COR-L47 (cell line): ENCODE data around the gene PKD2.

Source experiments
- DNase-seq: peaks from one replicate; lab custom pipeline; 2025; lab: John Stamatoyannopoulos, UW

PKD2 gene

DNA sequence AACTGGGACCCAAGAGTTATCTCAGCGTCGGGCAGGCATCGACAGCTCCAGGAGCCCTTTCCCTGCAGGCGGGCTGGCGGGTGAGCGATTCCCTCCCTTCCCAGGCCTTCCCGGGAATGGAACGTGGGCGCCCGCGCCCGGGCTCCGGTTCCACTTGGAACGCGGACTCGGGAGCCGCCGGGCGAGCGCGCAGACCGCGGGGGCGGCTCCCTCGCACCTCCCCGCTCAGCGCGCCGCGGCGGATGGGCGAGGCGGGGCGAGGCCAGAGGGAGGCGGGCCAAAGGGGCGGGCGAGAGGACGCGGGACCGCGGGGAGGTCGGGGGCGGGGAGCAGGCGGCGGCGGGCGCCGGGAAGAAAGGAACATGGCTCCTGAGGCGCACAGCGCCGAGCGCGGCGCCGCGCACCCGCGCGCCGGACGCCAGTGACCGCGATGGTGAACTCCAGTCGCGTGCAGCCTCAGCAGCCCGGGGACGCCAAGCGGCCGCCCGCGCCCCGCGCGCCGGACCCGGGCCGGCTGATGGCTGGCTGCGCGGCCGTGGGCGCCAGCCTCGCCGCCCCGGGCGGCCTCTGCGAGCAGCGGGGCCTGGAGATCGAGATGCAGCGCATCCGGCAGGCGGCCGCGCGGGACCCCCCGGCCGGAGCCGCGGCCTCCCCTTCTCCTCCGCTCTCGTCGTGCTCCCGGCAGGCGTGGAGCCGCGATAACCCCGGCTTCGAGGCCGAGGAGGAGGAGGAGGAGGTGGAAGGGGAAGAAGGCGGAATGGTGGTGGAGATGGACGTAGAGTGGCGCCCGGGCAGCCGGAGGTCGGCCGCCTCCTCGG lies at the start of gene PKD2:
TSS of gene PKD2 (plus strand) at position 332 of the 818 bp plus-strand sequence. CDS start at position 431, 99 bp downstream.
- peak; percentile 77 for DNase-seq

DNA sequence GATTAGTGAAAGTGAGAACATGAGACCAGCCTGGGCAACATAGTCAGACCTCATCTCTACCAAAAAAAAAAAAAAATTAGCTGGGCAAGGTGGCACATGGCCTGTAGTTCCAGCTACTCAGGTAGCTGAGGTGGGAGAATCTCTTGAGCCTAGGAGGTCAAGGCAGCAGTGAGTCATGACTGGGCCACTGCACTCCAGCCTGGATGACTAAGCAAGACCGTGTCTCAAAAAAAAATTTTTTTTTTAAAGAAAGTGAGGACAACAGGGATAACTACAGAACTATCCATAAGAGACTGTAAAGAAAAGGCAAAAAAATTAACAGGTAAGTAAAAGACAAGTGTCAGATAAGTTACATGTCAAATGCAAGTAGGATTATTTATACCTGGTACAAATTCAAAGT lies 45.4 kb upstream of the PKD2 start:
- DNase-seq = no peak

DNA sequence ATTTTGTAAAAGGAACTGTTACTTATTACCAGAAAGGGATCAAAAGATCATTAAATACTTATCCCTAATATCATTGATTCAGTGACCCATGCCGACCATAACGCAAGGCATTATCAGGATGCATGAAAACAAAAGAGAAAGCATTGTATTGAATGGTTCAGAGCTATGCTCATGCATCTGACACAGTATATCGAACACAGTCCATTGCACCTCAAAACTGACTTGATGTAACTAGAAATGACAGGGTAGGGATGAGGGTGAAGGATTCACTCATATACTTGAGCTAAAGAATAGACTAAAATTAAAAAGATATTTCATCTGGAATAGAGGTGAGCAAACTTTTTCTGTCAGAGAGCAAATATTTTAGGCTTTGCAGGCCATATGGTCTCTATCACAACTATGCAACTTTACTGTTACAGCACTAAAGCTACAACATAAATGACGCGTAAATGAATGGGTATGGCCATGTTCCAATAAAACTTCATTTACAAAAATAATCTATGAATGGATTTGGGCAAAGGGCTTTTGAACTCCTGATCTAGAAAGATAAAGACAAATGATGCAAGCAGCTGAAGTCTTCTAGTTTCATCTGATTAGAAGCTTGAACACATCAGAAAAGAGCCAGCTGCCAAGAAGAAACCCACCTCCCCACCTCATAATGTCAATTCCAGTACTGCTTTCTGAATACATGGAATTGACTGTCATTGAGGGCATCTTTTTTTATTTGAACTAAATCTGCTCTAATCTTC lies 44.9 kb upstream of the PKD2 start:
- DNase-seq = no peak

DNA sequence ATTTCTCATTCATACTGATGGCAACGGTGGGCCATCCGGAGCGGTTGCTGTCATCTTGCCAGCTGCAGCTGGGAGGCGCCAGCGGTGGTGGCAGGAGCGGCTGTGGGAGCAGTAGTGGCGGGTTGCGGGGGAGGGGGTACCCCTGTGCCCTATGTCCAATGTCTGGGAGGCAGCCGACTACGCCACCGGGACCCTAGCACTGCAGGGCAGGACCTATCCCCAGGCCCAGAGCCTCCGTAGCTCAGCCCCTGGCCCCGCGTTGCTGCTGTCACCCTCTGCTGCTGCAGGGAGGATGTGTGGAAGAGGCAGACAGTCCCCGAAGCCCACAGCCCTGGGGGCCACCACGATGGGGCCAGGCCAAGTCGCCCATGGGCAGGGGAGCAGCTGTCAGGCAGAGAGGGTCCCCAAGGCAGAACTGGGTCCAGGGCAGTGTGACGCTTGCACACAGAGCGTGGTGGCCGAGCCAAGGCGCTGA lies 41.9 kb upstream of the PKD2 start:
- DNase-seq = no peak

DNA sequence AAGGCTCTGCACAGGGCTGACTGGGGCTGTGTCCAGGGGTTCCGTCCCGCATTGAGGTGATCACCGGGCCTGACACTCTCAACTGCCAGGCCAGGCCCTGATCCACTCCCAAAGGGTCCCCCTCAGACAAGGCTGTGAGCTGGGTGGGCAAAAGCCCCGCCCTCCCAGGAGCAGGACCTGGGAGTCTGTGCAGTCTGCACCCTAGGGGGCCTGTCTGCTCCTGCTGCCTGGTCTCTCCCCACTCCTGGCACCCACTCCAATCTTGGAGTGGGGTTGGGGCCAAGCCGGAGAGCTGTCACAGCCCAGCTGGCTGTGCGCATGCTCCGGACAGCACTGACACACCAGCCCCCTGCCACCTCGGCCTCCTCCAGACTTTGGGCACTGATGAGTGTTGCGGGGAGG lies 41.3 kb upstream of the PKD2 start:
- no peak for DNase-seq

DNA sequence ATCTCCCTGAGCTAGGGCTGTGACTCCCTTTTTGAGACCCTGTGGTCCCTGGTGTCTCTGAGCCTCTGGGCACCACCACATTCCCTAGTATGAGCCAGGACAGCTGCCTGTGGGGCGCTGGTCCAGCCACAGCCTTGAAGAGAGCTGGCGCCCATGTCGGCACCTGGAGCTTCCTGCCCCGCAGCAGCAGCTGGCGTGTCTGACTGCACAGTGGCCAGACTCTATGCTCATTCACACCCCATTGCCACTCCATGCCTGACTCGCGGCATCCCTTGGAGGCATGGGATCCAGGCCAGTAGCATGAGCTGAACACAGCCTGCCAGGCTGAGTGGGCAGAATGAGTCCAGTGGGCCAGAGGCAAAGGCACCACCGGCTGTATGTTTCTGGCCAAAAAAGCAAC lies 40.2 kb upstream of the PKD2 start:
- DNase-seq = no peak

DNA sequence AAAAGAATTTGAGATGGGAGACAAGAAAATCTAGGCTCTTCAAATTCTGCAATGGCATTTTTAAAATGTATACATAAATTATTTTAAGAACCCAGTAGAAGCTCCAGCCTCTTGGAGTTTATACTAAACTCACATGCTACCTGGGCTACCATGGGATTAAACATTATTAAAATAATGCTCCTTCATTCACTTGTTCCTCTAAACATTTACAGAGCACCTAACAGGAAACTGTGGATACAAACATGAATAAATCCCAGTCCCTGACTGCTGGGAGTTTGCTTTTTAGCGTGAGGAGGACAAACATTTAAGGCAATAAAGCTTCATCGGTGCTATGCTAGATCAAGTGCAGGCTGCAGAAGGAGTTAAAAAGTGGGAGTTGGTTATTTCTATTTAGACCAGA lies 37.3 kb upstream of the PKD2 start:
- no peak for DNase-seq

DNA sequence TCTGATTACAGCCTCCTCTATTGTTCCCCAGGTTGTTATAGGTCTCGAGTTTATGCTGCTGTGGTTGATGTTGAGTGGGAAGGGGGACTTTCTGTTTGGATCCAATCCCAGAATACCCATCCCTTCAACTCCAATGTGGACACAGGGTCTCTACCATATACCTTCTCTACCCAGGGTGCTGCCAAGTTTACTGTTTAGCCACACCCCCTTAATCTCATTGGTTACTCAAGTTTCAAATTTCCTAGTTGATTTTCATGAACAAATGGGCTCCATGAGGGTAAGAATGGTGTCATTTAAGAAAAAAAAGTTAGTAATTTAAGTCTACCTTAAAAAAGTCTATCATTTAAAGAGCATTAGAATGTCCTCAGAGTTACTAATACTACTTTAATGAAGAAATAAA lies 35.6 kb upstream of the PKD2 start:
- no peak for DNase-seq

DNA sequence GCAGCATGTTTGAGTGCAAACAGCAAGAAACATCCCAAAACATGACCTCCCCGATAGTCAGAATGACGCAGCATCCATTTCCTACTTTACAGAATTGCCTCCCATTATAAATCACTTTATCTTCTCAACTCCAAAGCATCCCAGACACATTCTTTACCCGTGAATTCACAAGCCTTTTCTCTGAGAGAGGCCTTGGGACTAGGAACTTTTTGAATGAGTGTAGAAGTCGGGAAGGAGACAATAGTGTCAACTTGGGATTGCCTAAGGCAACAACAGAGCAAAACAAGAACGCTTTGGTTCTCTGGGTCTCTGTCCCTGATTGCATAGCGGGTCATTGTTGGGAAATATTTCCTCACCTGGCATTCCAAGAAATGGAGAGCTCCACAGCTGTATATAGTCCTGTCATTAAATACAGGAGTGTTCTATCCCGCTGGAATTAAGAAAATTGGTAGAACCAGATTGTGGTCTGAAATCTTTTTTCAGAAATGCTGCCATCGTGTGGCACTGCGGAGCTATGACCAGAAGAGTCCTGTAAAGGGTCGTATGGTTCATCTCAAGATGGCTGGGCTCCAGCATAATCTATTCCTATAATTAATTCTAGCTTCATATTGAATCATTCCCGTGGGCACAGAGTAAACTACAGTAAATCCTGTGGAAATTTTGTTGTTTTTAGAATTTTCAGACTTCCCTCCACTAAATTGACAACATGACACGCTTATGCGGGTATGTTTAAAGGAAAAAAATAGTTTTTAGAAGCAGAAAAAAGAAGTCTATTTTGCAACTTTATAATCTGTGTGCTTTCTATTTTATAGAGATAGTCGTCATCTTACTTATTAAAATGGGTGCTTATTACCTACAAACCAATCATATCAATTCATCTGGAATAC lies 33.9 kb upstream of the PKD2 start:
- peak; percentile 80 for DNase-seq

DNA sequence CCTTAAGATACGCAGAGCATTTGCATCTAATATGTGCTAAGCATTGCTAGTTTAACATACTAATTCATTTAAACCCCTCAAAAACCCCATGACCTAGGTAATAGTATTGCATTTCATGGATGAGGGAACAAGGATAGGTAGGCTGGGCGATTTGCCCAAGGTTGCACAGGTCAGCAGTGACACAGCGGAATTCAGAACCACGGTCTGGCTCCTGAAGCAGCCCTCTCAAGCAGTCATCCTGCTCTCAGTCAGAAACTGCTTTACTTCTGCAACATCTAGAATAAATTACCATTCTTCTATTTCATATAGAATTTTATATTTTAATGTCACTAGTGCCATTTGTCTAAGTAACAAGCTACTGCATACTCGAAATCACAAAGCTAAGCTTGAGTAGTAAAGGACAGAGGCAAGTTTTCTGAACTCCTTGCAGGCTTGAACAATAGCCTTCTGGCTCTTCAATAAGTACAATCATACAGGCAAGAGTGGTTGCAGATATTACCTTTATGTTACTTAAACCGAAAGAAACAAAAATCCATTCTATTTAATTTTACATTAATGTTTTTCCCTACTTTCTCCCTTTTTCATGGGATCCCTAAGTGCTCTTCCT lies 32.5 kb upstream of the PKD2 start:
- peak; percentile 42 for DNase-seq

DNA sequence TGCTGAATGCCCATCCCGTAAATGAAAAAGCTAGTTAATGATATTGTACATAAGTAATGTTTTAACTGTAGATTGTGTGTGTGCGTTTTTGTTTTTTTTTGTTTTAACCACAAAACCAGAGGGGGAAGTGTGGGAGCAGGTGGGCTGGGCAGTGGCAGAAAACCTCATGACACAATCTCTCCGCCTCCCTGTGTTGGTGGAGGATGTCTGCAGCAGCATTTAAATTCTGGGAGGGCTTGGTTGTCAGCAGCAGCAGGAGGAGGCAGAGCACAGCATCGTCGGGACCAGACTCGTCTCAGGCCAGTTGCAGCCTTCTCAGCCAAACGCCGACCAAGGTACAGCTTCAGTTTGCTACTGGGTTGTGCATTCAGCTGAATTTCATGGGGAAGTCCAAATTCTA lies 32.0 kb upstream of the PKD2 start, which contains the start of gene SPP1:
TSS of gene SPP1 (plus strand) at position 249 of the 400 bp plus-strand sequence. CDS start 1,182 bp downstream, outside the sequence.
- peak; percentile 75 for DNase-seq

DNA sequence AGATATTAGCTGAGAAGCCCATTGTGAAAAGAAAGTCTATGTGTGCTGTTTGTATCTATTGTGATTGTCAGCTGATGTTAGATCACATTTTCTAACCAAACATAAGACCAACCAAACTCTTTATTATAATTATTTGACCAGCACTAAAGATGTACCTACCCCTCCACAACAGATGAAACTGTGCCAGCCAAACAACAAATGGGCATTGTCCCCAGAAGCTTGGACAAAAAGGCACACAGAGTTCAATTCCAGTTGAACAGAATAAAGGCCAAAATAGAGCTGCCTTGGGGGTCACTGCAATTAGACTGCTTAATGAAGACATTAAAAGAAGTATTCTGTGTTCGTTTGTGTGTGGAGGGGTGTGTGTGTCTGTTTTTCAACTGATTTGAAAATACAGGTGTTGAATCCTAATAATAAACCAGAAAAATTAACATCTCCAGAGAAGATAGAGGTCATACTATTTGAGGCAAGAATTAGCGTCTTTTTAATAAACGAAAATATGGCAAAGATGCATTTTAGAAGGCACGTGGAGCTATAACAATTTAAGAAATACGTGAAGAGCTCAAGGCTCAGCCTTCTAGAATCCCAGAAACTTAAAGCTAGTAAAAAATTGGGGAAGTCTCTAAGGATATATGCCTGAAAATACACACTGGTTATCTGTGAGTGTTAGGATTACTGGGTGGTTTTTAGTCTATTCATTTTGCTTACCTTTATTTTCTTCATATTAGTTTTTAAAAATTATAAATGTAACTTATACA lies 29.7 kb upstream of the PKD2 start:
- DNase-seq = peak; percentile 36

DNA sequence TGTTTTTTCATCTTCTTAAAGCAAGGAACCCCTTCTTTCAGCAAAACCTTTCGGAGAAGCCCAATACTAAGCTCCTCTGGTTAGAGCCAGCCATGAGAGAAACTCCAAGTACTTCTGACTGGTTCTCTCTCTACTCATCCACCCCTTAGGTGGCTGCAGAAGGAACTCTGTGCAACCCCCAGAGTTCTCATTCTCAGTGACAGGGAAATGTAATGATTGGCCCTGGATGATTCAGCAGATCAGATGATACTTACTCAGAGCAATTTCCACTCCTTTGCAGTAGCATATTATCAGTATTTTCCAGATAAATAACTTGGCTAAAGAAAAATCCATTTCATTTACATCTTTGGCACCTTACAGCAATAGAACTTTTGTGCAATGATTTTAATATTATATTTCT lies 28.8 kb upstream of the PKD2 start:
- DNase-seq = no peak

DNA sequence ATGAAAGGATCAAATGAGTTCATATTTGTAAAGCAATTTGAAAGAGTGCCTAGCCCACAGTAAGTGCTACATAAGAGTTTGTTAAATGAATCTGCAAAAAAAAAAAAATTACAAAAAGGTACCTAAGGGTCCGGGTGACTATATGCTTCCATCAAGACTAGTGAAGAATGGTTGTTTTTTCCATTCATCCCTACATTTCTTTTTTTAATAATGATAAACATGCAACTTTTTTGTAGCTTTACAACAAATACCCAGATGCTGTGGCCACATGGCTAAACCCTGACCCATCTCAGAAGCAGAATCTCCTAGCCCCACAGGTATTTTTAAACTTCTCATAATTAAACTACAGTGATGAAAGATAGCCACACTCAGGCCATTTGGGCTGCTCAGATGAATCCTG lies 27.6 kb upstream of the PKD2 start:
- DNase-seq = no peak

DNA sequence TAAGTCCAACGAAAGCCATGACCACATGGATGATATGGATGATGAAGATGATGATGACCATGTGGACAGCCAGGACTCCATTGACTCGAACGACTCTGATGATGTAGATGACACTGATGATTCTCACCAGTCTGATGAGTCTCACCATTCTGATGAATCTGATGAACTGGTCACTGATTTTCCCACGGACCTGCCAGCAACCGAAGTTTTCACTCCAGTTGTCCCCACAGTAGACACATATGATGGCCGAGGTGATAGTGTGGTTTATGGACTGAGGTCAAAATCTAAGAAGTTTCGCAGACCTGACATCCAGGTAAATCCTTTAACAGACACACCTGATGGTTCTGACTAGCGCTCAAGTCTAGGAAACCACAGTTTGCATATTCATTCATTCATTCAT lies 25.9 kb upstream of the PKD2 start:
- no peak for DNase-seq

DNA sequence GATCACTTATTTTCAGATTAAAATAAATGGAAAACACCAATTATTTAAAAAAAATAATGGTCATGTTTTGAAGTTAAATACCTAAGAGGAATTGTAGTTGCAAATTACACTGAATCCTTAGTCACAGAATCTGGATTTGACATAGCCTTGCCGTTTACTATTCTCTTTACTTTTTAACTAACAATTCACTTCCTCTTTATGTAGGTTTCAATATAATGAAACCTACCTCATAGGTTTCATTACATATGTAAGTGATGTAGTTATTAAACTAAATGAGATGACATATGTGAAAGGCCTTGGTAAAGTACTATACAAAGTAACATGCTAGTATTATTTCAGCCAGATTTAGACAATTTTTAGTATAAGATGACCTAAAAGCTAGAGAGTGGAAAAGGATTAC lies 25.4 kb upstream of the PKD2 start:
- DNase-seq = no peak

DNA sequence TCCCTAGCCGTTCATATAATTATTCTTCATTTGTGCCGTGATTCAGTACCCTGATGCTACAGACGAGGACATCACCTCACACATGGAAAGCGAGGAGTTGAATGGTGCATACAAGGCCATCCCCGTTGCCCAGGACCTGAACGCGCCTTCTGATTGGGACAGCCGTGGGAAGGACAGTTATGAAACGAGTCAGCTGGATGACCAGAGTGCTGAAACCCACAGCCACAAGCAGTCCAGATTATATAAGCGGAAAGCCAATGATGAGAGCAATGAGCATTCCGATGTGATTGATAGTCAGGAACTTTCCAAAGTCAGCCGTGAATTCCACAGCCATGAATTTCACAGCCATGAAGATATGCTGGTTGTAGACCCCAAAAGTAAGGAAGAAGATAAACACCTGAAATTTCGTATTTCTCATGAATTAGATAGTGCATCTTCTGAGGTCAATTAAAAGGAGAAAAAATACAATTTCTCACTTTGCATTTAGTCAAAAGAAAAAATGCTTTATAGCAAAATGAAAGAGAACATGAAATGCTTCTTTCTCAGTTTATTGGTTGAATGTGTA lies 24.9 kb upstream of the PKD2 start:
- no peak for DNase-seq

DNA sequence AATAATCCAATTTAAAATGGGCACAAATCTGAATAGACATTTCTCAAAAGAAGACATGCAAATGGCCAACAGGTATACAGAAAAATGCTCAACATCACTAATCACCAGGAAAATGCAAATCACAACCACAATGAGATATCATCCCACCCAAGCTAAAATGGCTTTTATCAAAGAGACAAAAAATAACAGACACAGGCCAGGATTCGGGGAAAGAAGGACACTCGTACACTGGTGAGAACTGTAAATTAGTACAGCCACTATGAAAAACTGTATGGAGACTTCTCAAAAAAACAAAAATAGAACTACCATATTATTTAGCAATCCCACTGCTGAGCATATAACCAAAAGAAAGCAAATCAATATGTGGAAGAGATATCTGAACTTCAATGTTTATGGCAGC lies 23.4 kb upstream of the PKD2 start:
- DNase-seq = no peak

DNA sequence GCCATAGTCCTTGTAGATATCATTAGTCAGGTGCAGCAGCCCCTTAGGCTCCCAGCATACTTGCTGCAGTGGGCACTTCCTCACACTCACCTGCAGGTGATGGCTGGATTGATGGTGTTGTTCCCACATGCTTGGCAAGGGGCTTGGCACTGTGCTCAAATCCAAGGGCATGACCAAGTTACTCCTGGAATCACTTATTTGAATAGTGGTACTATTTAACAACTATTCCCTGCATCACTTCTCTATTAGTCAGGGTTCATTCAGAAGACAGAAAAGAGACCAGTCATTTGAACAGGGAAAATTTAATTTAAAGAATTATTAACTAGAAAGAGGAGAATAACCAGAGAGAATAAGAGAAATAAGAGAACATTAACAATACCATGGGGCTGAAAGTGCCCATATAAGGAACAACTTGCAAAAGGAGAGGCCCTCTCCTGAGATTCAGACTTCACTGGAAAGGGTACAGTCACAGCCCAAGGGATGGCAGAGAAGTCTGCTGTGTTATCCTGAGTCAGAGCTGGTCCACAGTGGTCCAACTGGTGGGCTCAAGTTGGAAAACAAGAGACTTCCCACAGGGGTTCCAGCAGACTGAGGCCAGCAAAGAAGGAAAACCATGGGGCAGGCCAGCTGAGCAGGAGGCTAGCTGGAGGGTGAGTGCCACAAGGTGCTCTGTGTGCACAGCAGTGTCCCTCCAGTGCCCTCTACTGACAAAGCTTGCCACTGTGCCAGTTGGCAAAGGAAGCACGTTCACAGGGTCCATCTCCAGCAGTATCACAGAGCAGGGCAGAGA lies 22.1 kb upstream of the PKD2 start:
- peak; percentile 80 for DNase-seq

DNA sequence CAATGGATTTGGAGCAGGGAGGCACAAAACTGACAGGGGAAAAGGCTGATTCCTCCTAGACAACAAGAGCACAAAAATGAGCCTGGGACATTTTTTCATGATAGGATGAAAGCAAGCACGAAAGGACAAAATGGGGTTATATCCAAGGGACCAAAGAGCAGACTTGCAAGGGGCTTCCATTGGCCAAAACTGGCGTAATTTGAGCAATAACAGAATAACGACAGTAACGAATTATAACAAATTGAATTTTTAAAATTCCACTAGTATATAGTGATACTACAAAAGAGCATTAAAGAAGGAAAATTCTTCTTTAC lies 21.6 kb upstream of the PKD2 start:
- DNase-seq = no peak
